Left kidney (tissue), 2 donors: ENCODE measurements around the gene NMB. TPM values are rescaled to one million over a fixed set of nuclear protein-coding genes. Genes with fewer than 3 reads are reported as not detected.

Source experiments
- DNase-seq: peaks from one replicate; pipeline ENCODE4 v3.0.0-alpha.2; 2013
- polyA plus RNA-seq: library from polyadenylated mRNA; unstranded; fragments of 120-200 nt; gene quantifications from one replicate; pipeline ENCODE4 v1.2.1, GENCODE V29; 2013; ENCODE audit not compliant: insufficient read length

The NMB gene
- polyA plus RNA-seq, 1 donor: 4.2 TPM

DNA sequence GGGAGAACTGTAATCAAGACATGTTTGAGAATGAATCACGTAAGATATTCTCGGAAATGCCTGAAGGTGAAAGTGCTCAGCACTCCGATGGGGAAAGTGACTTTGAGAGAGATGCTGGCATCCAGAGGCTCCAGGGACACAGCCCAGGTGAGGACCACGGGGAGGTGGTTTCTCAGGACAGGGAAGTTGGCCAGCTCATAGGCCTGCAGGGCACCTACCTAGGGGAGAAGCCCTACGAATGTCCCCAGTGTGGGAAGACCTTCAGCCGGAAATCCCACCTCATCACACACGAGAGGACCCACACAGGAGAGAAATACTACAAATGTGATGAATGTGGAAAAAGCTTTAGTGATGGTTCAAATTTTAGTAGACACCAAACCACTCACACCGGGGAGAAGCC lies 37.4 kb downstream of the NMB start:
- DNase-seq: no peak

DNA sequence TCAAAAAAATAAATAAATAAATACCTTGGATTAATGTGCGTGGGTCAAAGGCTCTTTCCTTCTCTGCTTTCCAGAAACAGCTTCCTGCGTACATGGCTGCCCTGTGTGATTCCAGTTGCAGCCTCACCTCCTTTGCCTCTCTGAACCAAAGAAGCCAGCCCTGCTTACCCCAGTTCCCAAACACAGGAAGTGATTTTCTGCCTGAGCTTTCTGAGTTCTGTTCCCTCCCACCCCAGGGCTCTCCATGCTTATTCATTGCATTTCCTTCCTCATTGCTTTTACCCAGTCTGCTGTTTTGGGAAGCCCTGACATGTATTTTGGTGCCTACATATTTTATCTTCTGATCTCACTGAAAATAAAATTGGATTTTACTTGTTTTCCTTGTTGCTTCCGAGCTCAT lies 41.8 kb downstream of the NMB start:
- no peak for DNase-seq

DNA sequence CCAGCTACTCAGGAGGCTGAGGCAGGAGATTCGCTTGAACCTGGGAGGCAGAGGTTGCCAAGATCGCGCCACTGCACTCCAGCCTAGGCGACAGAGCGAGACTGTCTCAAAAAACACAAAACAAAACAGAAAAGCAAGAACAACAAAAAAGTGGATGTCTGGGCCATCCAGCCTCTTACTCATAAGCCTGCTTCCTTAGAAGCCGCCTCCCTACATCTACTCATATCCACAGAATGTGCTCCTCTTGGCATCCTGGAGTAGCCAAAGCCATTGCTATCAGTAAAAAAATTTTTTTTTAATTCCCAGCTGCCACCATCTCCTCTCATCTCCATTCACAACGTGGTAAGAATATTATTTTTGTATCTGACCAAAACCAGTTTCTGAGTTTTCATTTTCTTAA lies 46.4 kb downstream of the NMB start:
- DNase-seq: no peak

DNA sequence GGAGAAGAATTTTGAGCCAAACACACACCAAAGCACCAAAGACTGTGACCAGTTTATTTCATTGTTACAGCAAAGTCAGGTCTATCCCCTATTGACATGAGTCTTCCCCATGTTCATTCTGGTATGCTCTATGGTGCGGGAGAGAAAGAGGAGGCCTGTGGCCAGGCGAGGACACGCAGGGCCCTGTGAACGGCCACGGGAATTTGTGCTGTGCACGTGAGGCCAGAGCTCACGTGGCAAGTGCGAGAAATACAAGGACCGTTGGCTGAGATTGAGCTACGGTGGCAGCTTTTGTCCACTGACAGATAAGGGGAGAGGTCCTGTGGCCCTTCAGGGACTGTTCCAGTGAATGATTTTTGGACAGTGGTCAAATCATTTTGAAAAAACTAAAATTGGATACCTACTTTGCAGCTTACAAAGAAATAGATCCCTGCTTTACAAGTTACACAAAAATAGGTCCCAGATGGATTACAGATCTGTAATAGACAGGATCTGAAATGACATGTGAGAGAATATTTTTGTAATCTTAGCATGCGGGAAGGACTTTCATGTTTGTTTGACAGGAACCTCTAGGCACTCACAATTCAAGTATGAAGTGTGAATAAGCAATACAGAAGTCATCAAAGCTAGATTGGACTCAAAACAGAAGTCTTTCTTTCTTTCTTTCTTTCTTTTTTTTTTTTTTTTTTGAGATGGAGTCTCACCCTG lies 48.0 kb downstream of the NMB start:
- no peak for DNase-seq

DNA sequence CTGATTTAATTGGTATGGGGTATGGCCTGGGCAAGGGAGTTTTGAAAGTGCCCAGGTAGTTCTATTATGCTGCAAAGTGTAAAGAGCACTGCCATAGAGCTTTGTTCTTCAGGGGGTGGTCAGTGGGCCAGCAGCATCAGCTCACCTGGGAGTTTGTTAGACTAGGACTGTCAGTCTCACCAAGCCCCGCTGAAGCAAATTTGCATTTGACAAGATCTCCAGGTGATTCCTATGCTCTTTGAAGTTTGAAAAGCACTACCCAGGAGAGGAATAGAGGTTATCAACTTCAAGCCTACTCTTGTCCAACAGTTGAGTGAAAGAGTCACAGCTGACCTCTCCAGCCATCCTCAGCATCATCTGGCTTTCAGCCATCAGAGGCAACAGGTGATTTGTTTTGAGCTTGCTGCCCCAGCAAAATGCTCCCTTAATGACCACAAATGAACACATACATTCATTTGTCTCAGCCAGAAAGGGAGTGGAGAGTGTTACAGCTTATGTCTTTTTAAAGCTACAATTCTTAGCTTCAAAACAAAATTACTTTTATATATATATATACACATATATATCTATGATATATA lies 49.2 kb downstream of the NMB start:
- DNase-seq: no peak

DNA sequence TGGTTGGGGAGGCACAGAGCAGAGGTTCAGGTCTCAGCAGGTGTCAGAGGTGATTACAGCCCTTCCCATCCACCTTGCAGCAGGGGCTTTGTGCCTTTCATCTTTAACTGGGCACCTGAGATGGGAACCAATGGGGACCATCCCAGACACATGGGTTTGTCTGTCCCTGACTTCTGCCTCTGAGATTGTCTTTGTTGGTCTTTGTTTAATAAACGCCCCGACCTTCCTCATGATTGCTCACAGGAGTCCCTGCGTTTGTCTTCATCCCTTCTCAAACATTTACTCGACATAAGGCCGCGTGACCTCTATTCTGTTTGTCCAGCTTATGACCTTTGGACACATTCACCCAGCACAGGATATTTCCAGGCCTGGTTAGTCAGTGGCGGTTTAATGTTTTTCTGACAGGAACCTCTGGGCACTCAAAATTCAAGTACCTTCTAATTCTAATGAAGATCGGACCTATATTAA lies 51.3 kb downstream of the NMB start:
- no peak for DNase-seq

DNA sequence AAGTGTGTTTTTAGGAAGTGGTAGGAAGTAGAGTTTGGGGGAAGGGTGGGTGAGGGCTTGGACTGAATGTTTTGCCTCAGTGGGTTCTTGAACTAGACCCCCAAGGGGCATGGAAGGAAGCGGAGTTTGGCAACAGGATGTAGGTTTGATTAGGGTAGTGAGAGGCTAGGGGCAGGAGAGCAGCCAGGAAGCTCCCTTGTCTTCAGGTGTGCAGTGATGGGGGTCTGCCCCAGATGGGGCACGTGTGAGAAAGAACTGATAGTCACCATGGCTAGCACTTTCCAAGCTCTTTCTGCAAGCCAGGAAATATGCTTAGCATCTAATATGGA lies 52.5 kb downstream of the NMB start:
- no peak for DNase-seq

Other genes starting within 250 kb of the NMB start
- 30.7 TPM for gene ZSCAN2, start 57.2 kb downstream of the NMB start, polyA plus RNA-seq
- 55.3 TPM for gene WDR73, start 3.9 kb downstream of the NMB start, polyA plus RNA-seq
- gene SEC11A, start 57.9 kb upstream of the NMB start, polyA plus RNA-seq: 272 TPM
- gene ZNF592, start 90.4 kb upstream of the NMB start, polyA plus RNA-seq: 32.2 TPM
- gene ALPK3, start 159.2 kb upstream of the NMB start, polyA plus RNA-seq: 20.7 TPM
- gene SLC28A1, start 226.5 kb upstream of the NMB start, polyA plus RNA-seq: 7.5 TPM